GM21526 (cell line): ENCODE measurements around the gene AKR1A1.
"Not testable (repeated sequence)": the region's sequence is repeated elsewhere in the genome, so short reads cannot be mapped to it uniquely, and the experiment has no call there.

ENCODE experiments used
- ATAC-seq: cut with Tn5 transposase; IDR thresholded peaks from one replicate; pipeline ENCODE4 v1.9.1; 2021; ENCODE audit warnings: moderate library complexity; ENCODE audit not compliant: unreplicated experiment, low FRiP score

AKR1A1 gene

GRCh38 chr1:45550401-45551351 lies at the start of gene AKR1A1:
Gene AKR1A1, plus strand, starts transcription at chr1:45550826. Its CDS starts 10,969 bp downstream, at chr1:45561795.
- peak; percentile 60 for ATAC-seq

GRCh38 chr1:45501505-45501859 lies 49.1 kb upstream of the AKR1A1 start:
- ATAC-seq, result no peak

- ATAC-seq, result no peak
Observed at GRCh38 chr1:45503462-45504360, 46.9 kb upstream of the AKR1A1 start.

- no peak for ATAC-seq
Observed at GRCh38 chr1:45507195-45507594, 43.4 kb upstream of the AKR1A1 start.

GRCh38 chr1:45507893-45508292 lies 42.7 kb upstream of the AKR1A1 start:
- no peak for ATAC-seq

GRCh38 chr1:45508295-45509151 lies 42.1 kb upstream of the AKR1A1 start:
- ATAC-seq, result no peak

GRCh38 chr1:45510036-45510971 lies 40.3 kb upstream of the AKR1A1 start:
- no peak for ATAC-seq

- ATAC-seq, result no peak
Observed at GRCh38 chr1:45510972-45511527, 39.6 kb upstream of the AKR1A1 start.

GRCh38 chr1:45512641-45513054 lies 38.0 kb upstream of the AKR1A1 start:
- ATAC-seq, result no peak

- ATAC-seq, result not testable (repeated sequence)
Observed at GRCh38 chr1:45513532-45514260, 36.9 kb upstream of the AKR1A1 start.

- ATAC-seq, result no peak
Observed at GRCh38 chr1:45516036-45516435, 34.6 kb upstream of the AKR1A1 start.

GRCh38 chr1:45516465-45516864 lies 34.2 kb upstream of the AKR1A1 start:
- ATAC-seq, result no peak

- not testable (repeated sequence) for ATAC-seq
Observed at GRCh38 chr1:45518366-45518765, 32.3 kb upstream of the AKR1A1 start.

GRCh38 chr1:45518910-45519309 lies 31.7 kb upstream of the AKR1A1 start:
- no peak for ATAC-seq

- not testable (repeated sequence) for ATAC-seq
Observed at GRCh38 chr1:45519774-45520173, 30.9 kb upstream of the AKR1A1 start.

GRCh38 chr1:45521413-45522323 lies 29.0 kb upstream of the AKR1A1 start, which contains the start of gene PRDX1:
Gene PRDX1, minus strand, starts transcription at chr1:45521884. Its CDS starts 2,841 bp downstream, at chr1:45519043.
- peak; percentile 62 for ATAC-seq
